Testis (tissue), 3 donors: ENCODE measurements around the gene IL18RAP. TPM values are rescaled to one million over a fixed set of nuclear protein-coding genes. Genes with fewer than 3 reads are reported as not detected.

Experiments
- DNase-seq: peaks from one replicate; pipeline ENCODE4 v3.0.0-alpha.2; 2019
- H3K27ac ChIP-seq, 2 donors: fragments of 200-600 bp; sonication (generic); one replicate each; pipeline ENCODE4 v1.5.1; 2019
- H3K27me3 ChIP-seq: fragments of 200-600 bp; sonication (generic); one replicate; pipeline ENCODE4 v1.5.1; 2019
- H3K36me3 ChIP-seq: fragments of 200-600 bp; sonication (generic); one replicate; pipeline ENCODE4 v1.5.1; 2017; ENCODE audit warnings: low read depth; ENCODE audit errors: missing control alignments
- H3K4me1 ChIP-seq: fragments of 200-600 bp; sonication (generic); one replicate; pipeline ENCODE4 v1.5.1; 2019
- H3K4me3 ChIP-seq, 2 donors: fragments of 200-600 bp; sonication (generic); one replicate each; pipeline ENCODE4 v1.5.1; 2017 to 2019
- H3K9me3 ChIP-seq: fragments of 200-600 bp; sonication (generic); one replicate; pipeline ENCODE4 v1.5.1; 2017
- POLR2A ChIP-seq: fragments of 450-650 bp; IDR thresholded peaks from one replicate; pipeline ENCODE4 v1.6.1; 2017; ENCODE audit warnings: antibody characterized with exemption, mild to moderate bottlenecking, moderate library complexity
- WGBS, 2 donors: methylation state at CpG; one replicate each; pipeline ENCODE4 v1.1.5; 2018; 5-methylcytosine and 5-hydroxymethylcytosine counted together
- intact Hi-C: fragments of 100-400 bp; cut with DNase I; formaldehyde crosslinking; loops from one replicate; pipeline ENCODE4 v1.15.1; 2023; ENCODE audit warnings: low total_unique reads
- polyA plus RNA-seq: library from polyadenylated mRNA; stranded (reverse); fragments of 350-450 nt; fragmentation: Illumina TruSeq; extraction: RNeasy Lipid Tissue Mini Kit (QIAGEN cat#74804); gene quantifications from one replicate; pipeline ENCODE4 v1.2.3, GENCODE V29; 2014; ENCODE audit warnings: low read depth, low replicate concordance; ENCODE audit not compliant: insufficient read depth
- total RNA-seq, 2 donors: library from RNA; depleted of rRNA; stranded (reverse); fragments of >200 nt; gene quantifications; one replicate each; pipeline ENCODE4 v1.2.3, GENCODE V29; 2016
- TF ChIP-seq, protein P1 (sequence below), 3 experiments: fragments of 450-650 bp in 2 of 3; fragments of 200-600 bp in 1 of 3; sonication (generic) in 1 of 3; IDR thresholded peaks; one replicate each; pipeline ENCODE4 v1.5.1; 2016 to 2019; ENCODE audit warnings: antibody characterized with exemption in 3 of 3, mild to moderate bottlenecking in 2 of 3, moderate library complexity in 1 of 3

The IL18RAP gene
- total and polyA plus RNA-seq, 3 donors from 2014 or later, result 0.16 to 2.4 (median 0.47) TPM

DNA sequence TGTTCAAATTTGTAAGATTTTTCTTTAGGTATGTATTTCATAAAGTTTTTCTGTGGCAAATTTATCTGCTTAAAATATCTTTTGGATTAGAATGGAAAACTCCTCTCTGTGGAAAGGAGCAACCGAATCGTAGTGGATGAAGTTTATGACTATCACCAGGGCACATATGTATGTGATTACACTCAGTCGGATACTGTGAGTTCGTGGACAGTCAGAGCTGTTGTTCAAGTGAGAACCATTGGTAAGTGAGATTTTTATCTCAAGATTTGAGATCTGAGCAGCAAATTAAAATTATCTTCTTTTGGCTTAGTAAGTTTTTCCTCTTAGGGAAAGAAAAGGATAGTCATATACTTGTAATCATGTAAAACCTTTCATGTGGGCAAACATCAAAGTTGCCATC is 14.2 kb downstream of the IL18RAP start:
- no peaks in the 10 kb centered on the region for H3K9me3 ChIP-seq
- intact Hi-C loops, result no loop called here
- H3K4me1 ChIP-seq, result no peaks in the 10 kb centered on the region
- WGBS, 2 donors, result 67 to 74% methylated on average over 4 of the region's 4 CpGs
- H3K27me3 ChIP-seq, result no peaks in the 10 kb centered on the region
- TF ChIP-seq, protein P1, sequence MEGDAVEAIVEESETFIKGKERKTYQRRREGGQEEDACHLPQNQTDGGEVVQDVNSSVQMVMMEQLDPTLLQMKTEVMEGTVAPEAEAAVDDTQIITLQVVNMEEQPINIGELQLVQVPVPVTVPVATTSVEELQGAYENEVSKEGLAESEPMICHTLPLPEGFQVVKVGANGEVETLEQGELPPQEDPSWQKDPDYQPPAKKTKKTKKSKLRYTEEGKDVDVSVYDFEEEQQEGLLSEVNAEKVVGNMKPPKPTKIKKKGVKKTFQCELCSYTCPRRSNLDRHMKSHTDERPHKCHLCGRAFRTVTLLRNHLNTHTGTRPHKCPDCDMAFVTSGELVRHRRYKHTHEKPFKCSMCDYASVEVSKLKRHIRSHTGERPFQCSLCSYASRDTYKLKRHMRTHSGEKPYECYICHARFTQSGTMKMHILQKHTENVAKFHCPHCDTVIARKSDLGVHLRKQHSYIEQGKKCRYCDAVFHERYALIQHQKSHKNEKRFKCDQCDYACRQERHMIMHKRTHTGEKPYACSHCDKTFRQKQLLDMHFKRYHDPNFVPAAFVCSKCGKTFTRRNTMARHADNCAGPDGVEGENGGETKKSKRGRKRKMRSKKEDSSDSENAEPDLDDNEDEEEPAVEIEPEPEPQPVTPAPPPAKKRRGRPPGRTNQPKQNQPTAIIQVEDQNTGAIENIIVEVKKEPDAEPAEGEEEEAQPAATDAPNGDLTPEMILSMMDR (IDR thresholded peaks at IDR 0.05), result no peak
- no peak for TF ChIP-seq POLR2A
- DNase-seq, result no peak
- no peak overlapping the region for H3K4me3 ChIP-seq
- no peak overlapping the region for H3K27ac ChIP-seq
- no peaks in the 10 kb centered on the region for H3K36me3 ChIP-seq

DNA sequence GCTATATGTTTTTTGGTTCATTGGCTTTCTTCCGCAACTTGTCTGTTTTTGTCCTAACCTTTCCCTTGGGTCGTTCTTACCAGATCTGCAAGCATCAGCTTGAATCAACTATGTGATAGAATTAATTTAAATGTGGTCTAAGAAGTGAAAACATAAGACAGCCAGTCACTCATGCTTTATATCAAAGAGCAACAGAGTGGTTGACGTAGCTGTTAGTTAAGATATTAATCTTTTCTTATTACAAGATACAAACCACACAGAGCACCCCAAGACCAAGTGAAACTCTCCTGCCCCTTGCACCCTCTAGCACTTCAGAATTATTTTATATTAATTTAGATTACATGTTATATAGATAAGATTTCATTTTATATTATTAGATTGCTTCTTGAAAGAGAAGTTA is 15.2 kb downstream of the IL18RAP start:
- no peak for DNase-seq
- 90 to 94% methylated on average over 3 of the region's 3 CpGs for WGBS, 2 donors
- Histone ChIP-seq H3K9me3 (no peaks in the 10 kb centered on the region), H3K27ac (no peak overlapping the region), H3K27me3 (no peaks in the 10 kb centered on the region), H3K36me3 (no peaks in the 10 kb centered on the region), H3K4me3 (no peak overlapping the region), H3K4me1 (no peaks in the 10 kb centered on the region)
- intact Hi-C loops, result no loop called here
- TF ChIP-seq, protein P1 (IDR thresholded peaks at IDR 0.05), result no peak
- no peak for TF ChIP-seq POLR2A

DNA sequence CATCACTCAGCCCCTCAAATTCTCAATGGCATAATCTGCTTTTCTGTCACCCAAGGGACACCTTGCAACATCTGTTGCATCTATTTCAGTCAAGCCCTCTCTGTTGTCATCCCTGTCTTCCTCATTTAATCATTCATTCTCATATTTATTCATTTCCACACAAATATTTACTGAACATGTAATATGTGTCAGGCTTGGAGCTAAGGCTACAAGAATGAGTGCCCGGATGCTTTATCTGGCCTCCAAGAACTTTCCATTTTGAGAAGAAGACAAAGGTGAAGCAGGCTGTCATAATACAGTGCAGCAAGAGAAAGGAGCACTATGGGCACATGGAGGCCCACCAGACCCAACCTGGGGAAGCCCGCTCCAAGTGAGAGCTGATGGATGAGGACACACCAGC is 15.6 kb downstream of the IL18RAP start:
- DNase-seq, result no peak
- Histone ChIP-seq H3K36me3 (no peaks in the 10 kb centered on the region), H3K27ac (no peak overlapping the region), H3K9me3 (no peaks in the 10 kb centered on the region), H3K4me3 (no peak overlapping the region), H3K4me1 (no peaks in the 10 kb centered on the region), H3K27me3 (no peaks in the 10 kb centered on the region)
- TF ChIP-seq POLR2A, result no peak
- TF ChIP-seq, protein P1 (IDR thresholded peaks at IDR 0.05), result no peak
- 91 to 96% methylated on average over 2 of the region's 2 CpGs for WGBS, 2 donors
- intact Hi-C loops, result no loop called here

DNA sequence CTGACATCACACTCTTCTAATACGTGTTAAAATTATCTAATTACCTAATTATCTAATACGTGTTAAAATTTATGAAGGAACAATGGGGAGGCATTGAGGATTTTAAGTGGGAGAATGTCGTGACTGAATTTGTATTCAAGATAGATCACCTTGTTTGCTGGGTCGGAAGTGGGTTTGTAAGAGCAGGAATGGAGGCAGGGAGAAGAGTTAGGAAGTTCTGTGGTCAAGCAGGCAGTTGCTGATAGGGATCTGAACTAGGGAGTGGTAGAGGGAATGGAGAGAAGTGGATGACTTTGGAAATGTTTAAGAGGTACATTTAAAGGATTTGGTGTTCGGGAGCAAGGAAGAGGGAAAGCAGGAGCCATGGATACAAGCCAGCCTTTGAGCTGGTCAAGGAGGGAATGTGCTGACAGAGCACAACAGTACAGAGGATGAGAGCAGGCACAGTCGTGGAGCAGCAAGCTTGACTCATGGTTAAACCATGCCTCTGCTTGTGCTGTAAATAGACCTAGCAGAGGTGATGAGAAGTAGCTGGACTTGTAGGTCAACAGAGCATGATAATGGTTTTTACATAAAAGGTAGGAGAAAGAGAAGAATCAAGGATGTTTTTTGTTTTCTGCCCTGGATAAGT is 16.2 kb downstream of the IL18RAP start:
- Histone ChIP-seq H3K27me3 (no peaks in the 10 kb centered on the region), H3K4me3 (no peak overlapping the region), H3K9me3 (no peaks in the 10 kb centered on the region), H3K27ac (no peak overlapping the region), H3K4me1 (no peaks in the 10 kb centered on the region), H3K36me3 (no peaks in the 10 kb centered on the region)
- no peak for DNase-seq
- WGBS, 2 donors, result 56 to 67% methylated on average over 6 of the region's 6 CpGs
- intact Hi-C loops, result no loop called here
- no peak for TF ChIP-seq POLR2A
- TF ChIP-seq, protein P1 (IDR thresholded peaks at IDR 0.05), result no peak
